ENCODE data around the gene HSPA8.
"Not testable (repeated sequence)": the region's sequence is repeated elsewhere in the genome, so short reads cannot be mapped to it uniquely, and the experiment has no call there.

HSPA8 gene

GRCh38 chr11:123103326-123103980, 41.5 kb upstream of the HSPA8 start:
- Histone ChIP-seq H3K27ac (no peak overlapping the region), H3K27me3 (replicated peaks) (no peaks in the 10 kb centered on the region), H3K36me3 (replicated peaks) (no peaks in the 10 kb centered on the region), H3K4me3 (ENCODE audit: low read depth, low read length) (no peak overlapping the region)
- TF ChIP-seq CTCF (IDR thresholded peaks at IDR 0.05; ENCODE audit: low read depth, low read length, missing control alignments): peak; percentile 76
- DNase-seq: peak; percentile 46
- in situ Hi-C loops (cut with HindIII; ENCODE audit: low pct_ligation_motif_present, low sequenced_read_pairs): loop anchor here (25.0 kb wide), 1 partner anchor 134 kb away; no protein-coding TSS in a partner anchor

GRCh38 chr11:123100379-123101085, 38.6 kb upstream of the HSPA8 start:
- no peak for DNase-seq
- no peaks in the 10 kb centered on the region for H3K27me3 ChIP-seq (replicated peaks)
- no peak overlapping the region for H3K4me3 ChIP-seq (ENCODE audit: low read depth, low read length)
- H3K27ac ChIP-seq: no peak overlapping the region
- TF ChIP-seq CTCF (IDR thresholded peaks at IDR 0.05; ENCODE audit: low read depth, low read length, missing control alignments): no peak
- no peaks in the 10 kb centered on the region for H3K36me3 ChIP-seq (replicated peaks)
- in situ Hi-C loops (cut with HindIII; ENCODE audit: low pct_ligation_motif_present, low sequenced_read_pairs): loop anchor here (25.0 kb wide), 1 partner anchor 137 kb away; no protein-coding TSS in a partner anchor

GRCh38 chr11:123098990-123099389, 37.1 kb upstream of the HSPA8 start:
- no peak for TF ChIP-seq CTCF (IDR thresholded peaks at IDR 0.05; ENCODE audit: low read depth, low read length, missing control alignments)
- no peaks in the 10 kb centered on the region for H3K27me3 ChIP-seq (replicated peaks)
- in situ Hi-C loops (cut with HindIII; ENCODE audit: low pct_ligation_motif_present, low sequenced_read_pairs): no loop called here
- no peak overlapping the region for H3K27ac ChIP-seq
- no peak overlapping the region for H3K4me3 ChIP-seq (ENCODE audit: low read depth, low read length)
- no peaks in the 10 kb centered on the region for H3K36me3 ChIP-seq (replicated peaks)
- no peak for DNase-seq

- no peaks in the 10 kb centered on the region for H3K36me3 ChIP-seq (replicated peaks)
- no peak for DNase-seq
- in situ Hi-C loops (cut with HindIII; ENCODE audit: low pct_ligation_motif_present, low sequenced_read_pairs): no loop called here
Measured at GRCh38 chr11:123093739-123094138, 31.8 kb upstream of the HSPA8 start.

GRCh38 chr11:123091506-123091905, 29.6 kb upstream of the HSPA8 start:
- H3K36me3 ChIP-seq (replicated peaks): no peaks in the 10 kb centered on the region
- no peaks in the 10 kb centered on the region for H3K27me3 ChIP-seq (replicated peaks)
- H3K27ac ChIP-seq: no peak overlapping the region
- no peak for TF ChIP-seq CTCF (IDR thresholded peaks at IDR 0.05; ENCODE audit: low read depth, low read length, missing control alignments)
- H3K4me3 ChIP-seq (ENCODE audit: low read depth, low read length): no peak overlapping the region
- no peak for DNase-seq
- in situ Hi-C loops (cut with HindIII; ENCODE audit: low pct_ligation_motif_present, low sequenced_read_pairs): no loop called here

More at GRCh38 chr11:123093739-123094138, 31.8 kb upstream of the HSPA8 start:
- TF ChIP-seq CTCF (IDR thresholded peaks at IDR 0.05; ENCODE audit: low read depth, low read length, missing control alignments): no peak
- Histone ChIP-seq H3K27ac (no peak overlapping the region), H3K4me3 (ENCODE audit: low read depth, low read length) (no peak overlapping the region), H3K27me3 (replicated peaks) (no peaks in the 10 kb centered on the region)

- in situ Hi-C loops (cut with HindIII; ENCODE audit: low pct_ligation_motif_present, low sequenced_read_pairs); H3K27me3 ChIP-seq (replicated peaks); H3K27ac ChIP-seq; H3K4me3 ChIP-seq (ENCODE audit: low read depth, low read length); H3K36me3 ChIP-seq (replicated peaks); DNase-seq: not testable (repeated sequence)
Measured at GRCh38 chr11:123090168-123090567, 28.2 kb upstream of the HSPA8 start.

- H3K36me3 ChIP-seq (replicated peaks); H3K27ac ChIP-seq; H3K27me3 ChIP-seq (replicated peaks); H3K4me3 ChIP-seq (ENCODE audit: low read depth, low read length); DNase-seq; in situ Hi-C loops (cut with HindIII; ENCODE audit: low pct_ligation_motif_present, low sequenced_read_pairs): not testable (repeated sequence)
Measured at GRCh38 chr11:123088896-123089295, 27.0 kb upstream of the HSPA8 start.

GRCh38 chr11:123087657-123088056, 25.7 kb upstream of the HSPA8 start:
- H3K27me3 ChIP-seq (replicated peaks); H3K27ac ChIP-seq; H3K36me3 ChIP-seq (replicated peaks); H3K4me3 ChIP-seq (ENCODE audit: low read depth, low read length); in situ Hi-C loops (cut with HindIII; ENCODE audit: low pct_ligation_motif_present, low sequenced_read_pairs); DNase-seq: not testable (repeated sequence)
